Endodermal cell (in vitro differentiated cells): Measurements from ENCODE around the gene ARL15. TPM values are rescaled to one million over a fixed set of nuclear protein-coding genes. Genes with fewer than 3 reads are reported as not detected.

Source experiments
- DNase-seq: peaks from one replicate; pipeline ENCODE4 v3.0.0-alpha.2; 2017
- H3K27ac ChIP-seq: 2 replicates; pipeline ENCODE4 v1.5.1; 2013; ENCODE audit warnings: mild to moderate bottlenecking, low read depth, low read length, moderate library complexity
- H3K27me3 ChIP-seq: 2 replicates; pipeline ENCODE4 v1.6.1; 2013; ENCODE audit warnings: mild to moderate bottlenecking, low read length, moderate library complexity; ENCODE audit not compliant: insufficient read depth, control insufficient read depth, poor library complexity, severe bottlenecking
- H3K36me3 ChIP-seq: 2 replicates; pipeline ENCODE4 v1.7.0; 2013; ENCODE audit warnings: mild to moderate bottlenecking, low read length, moderate library complexity; ENCODE audit not compliant: control insufficient read depth, insufficient read depth
- H3K4me1 ChIP-seq: one replicate; pipeline ENCODE4 v1.7.0; 2013; ENCODE audit warnings: low read length; ENCODE audit not compliant: control insufficient read depth, insufficient read depth
- H3K4me3 ChIP-seq: 2 replicates; pipeline ENCODE4 v1.5.1; 2013; ENCODE audit warnings: mild to moderate bottlenecking, low read length, moderate library complexity
- H3K9ac ChIP-seq: 2 replicates; pipeline ENCODE4 v1.6.1; 2013; ENCODE audit warnings: mild to moderate bottlenecking, low read length, moderate library complexity; ENCODE audit not compliant: poor library complexity, severe bottlenecking; ENCODE audit errors: extremely low read depth
- H3K9me3 ChIP-seq: 2 replicates; pipeline ENCODE4 v1.6.1; 2013; ENCODE audit warnings: mild to moderate bottlenecking, low read length, moderate library complexity; ENCODE audit not compliant: control insufficient read depth
- H3K27ac Mint-ChIP-seq: 2 replicates; pipeline ENCODE4 v1.8.0; 2020; ENCODE audit warnings: mixed read lengths
- H3K27me3 Mint-ChIP-seq: 2 replicates; pipeline ENCODE4 v1.8.0; 2021; ENCODE audit warnings: mild to moderate bottlenecking, mixed read lengths; ENCODE audit not compliant: insufficient read depth
- H3K36me3 Mint-ChIP-seq: 2 replicates; pipeline ENCODE4 v1.8.0; 2020; ENCODE audit warnings: low read depth, mixed read lengths
- H3K4me1 Mint-ChIP-seq: 2 replicates; pipeline ENCODE4 v1.8.0; 2020; ENCODE audit warnings: mixed read lengths
- H3K4me3 Mint-ChIP-seq: 2 replicates; pipeline ENCODE4 v1.8.0; 2020; ENCODE audit warnings: mild to moderate bottlenecking, moderate library complexity, mixed read lengths
- H3K9me3 Mint-ChIP-seq: 2 replicates; pipeline ENCODE4 v1.8.0; 2020; ENCODE audit warnings: mild to moderate bottlenecking, mixed read lengths
- CTCF ChIP-seq: fragments of 200-600 bp; sonication (generic); conservative IDR thresholded peaks from 2 replicates; pipeline ENCODE4 v1.5.0; 2021; ENCODE audit warnings: antibody characterized with exemption, mild to moderate bottlenecking
- WGBS, 2 experiments: methylation state at CpG; one replicate each; pipeline versions ENCODE4 v1.1.5 to v1.1.7; 2013; ENCODE audit warnings: missing lambda C conversion rate in 2 of 2, mixed read lengths in 1 of 2; ENCODE audit not compliant: insufficient coverage in 1 of 2, insufficient read length in 1 of 2; 5-methylcytosine and 5-hydroxymethylcytosine counted together
- total RNA-seq, 2 donors: library from RNA; stranded (reverse); fragmentation: NEBNext Ultra II Directional in 1 of 2; extraction: Animal tissue kit (Norgen Biotek cat#: 25700) in 1 of 2; gene quantifications; 2 replicates in 1 of 2; 3 replicates in 1 of 2; pipeline ENCODE4 v1.2.1, GENCODE V29; 2021

ARL15 gene
- total RNA-seq, 2 donors from 2014 or later = 23.3 to 24.0 TPM

GRCh38 chr5:54337523-54337922 is 27.1 kb upstream of the ARL15 start:
- Histone ChIP-seq H3K4me1 (no peaks in the 10 kb centered on the region), H3K9me3 (peaks cover 18% of the 10 kb centered on the region), H3K27ac (no peak overlapping the region), H3K36me3 (no peaks in the 10 kb centered on the region), H3K4me3 (no peak overlapping the region), H3K9ac (no peak overlapping the region), H3K27me3 (no peaks in the 10 kb centered on the region)
- Mint-ChIP-seq H3K36me3 (no peaks in the 10 kb centered on the region), H3K4me3 (no peak overlapping the region), H3K4me1 (no peaks in the 10 kb centered on the region), H3K9me3 (peaks cover 13% of the 10 kb centered on the region), H3K27me3 (no peaks in the 10 kb centered on the region), H3K27ac (no peak overlapping the region)
- DNase-seq = no peak
- 80 to 81% methylated on average over 1 to 3 of the region's 4 CpGs for WGBS, 2 experiments
- no peak for TF ChIP-seq CTCF

GRCh38 chr5:54332720-54333119 is 22.3 kb upstream of the ARL15 start:
- peaks cover 9% of the 10 kb centered on the region for H3K9me3 ChIP-seq
- no peak overlapping the region for H3K4me3 Mint-ChIP-seq
- no peak overlapping the region for H3K27ac Mint-ChIP-seq
- TF ChIP-seq CTCF = no peak
- WGBS, 2 experiments = 89 to 100% methylated on average over 1 of the region's 1 CpG
- H3K27me3 Mint-ChIP-seq = no peaks in the 10 kb centered on the region
- H3K36me3 ChIP-seq = no peaks in the 10 kb centered on the region
- no peaks in the 10 kb centered on the region for H3K4me1 Mint-ChIP-seq
- no peaks in the 10 kb centered on the region for H3K4me1 ChIP-seq
- no peak overlapping the region for H3K27ac ChIP-seq
- H3K9ac ChIP-seq = no peak overlapping the region
- peaks cover 11% of the 10 kb centered on the region for H3K9me3 Mint-ChIP-seq
- no peak for DNase-seq
- no peak overlapping the region for H3K4me3 ChIP-seq
- no peaks in the 10 kb centered on the region for H3K27me3 ChIP-seq
- no peaks in the 10 kb centered on the region for H3K36me3 Mint-ChIP-seq

- Mint-ChIP-seq H3K9me3 (no peaks in the 10 kb centered on the region), H3K4me3 (no peak overlapping the region), H3K27me3 (peaks cover 3% of the 10 kb centered on the region), H3K27ac (no peak overlapping the region), H3K4me1 (peaks cover 12% of the 10 kb centered on the region), H3K36me3 (no peaks in the 10 kb centered on the region)
- Histone ChIP-seq H3K9ac (no peak overlapping the region), H3K4me1 (no peaks in the 10 kb centered on the region), H3K27me3 (no peaks in the 10 kb centered on the region), H3K36me3 (no peaks in the 10 kb centered on the region), H3K27ac (no peak overlapping the region), H3K9me3 (no peaks in the 10 kb centered on the region), H3K4me3 (no peak overlapping the region)
- 84 to 91% methylated on average over 3 to 4 of the region's 4 CpGs for WGBS, 2 experiments
- no peak for DNase-seq
- peak; percentile 32 for TF ChIP-seq CTCF
Measured at GRCh38 chr5:54329731-54330709, 19.6 kb upstream of the ARL15 start.
